Renal pelvis (tissue), 12 donors: ENCODE data around the gene LINGO1. TPM values are rescaled to one million over a fixed set of nuclear protein-coding genes. Genes with fewer than 3 reads are reported as not detected.

Source experiments
- DNase-seq: peaks from one replicate; pipeline ENCODE4 v3.0.0-alpha.2; 2013
- long read RNA-seq, 16 experiments: transcript quantifications; one replicate each; lab custom pipeline, GENCODE V29; 2026
- polyA plus RNA-seq, 3 donors: library from polyadenylated mRNA; unstranded; fragments of 120-200 nt; gene quantifications; one replicate each; pipeline ENCODE4 v1.2.1, GENCODE V29; 2013; ENCODE audit not compliant: insufficient read length in 3 of 3

LINGO1 gene
- 10 to 100 TPM; 11.3 to 22.4 (median 15.4) TPM for polyA plus RNA-seq
- long read RNA-seq, donor 1, transcript LINGO1-201 (2 exons, 3,055 nt) = major isoform, 9 of 9 reads
- long read RNA-seq, donor 1, partial matches to known transcripts = 0 of 9 reads
- long read RNA-seq, donor 1, other reads (novel, unspliced or antisense) = 0 of 9 reads
- long read RNA-seq, donor 2, transcript LINGO1-201 (2 exons, 3,055 nt) = major isoform, 12 of 12 reads
- long read RNA-seq, donor 2, partial matches to known transcripts = 0 of 12 reads
- long read RNA-seq, donor 2, other reads (novel, unspliced or antisense) = 0 of 12 reads
- long read RNA-seq, donor 3, transcript LINGO1-201 (2 exons, 3,055 nt) = major isoform, 7 of 7 reads
- long read RNA-seq, donor 3, partial matches to known transcripts = 0 of 7 reads
- long read RNA-seq, donor 3, other reads (novel, unspliced or antisense) = 0 of 7 reads
- long read RNA-seq, donor 4, transcript LINGO1-201 (2 exons, 3,055 nt) = major isoform, 13 of 13 reads
- long read RNA-seq, donor 4, partial matches to known transcripts = 0 of 13 reads
- long read RNA-seq, donor 4, other reads (novel, unspliced or antisense) = 0 of 13 reads
- long read RNA-seq, donor 5, transcript LINGO1-201 (2 exons, 3,055 nt) = major isoform, 8 of 8 reads
- long read RNA-seq, donor 5, partial matches to known transcripts = 0 of 8 reads
- long read RNA-seq, donor 5, other reads (novel, unspliced or antisense) = 0 of 8 reads
- long read RNA-seq, donor 6, transcript LINGO1-201 (2 exons, 3,055 nt) = major isoform, 7 of 7 reads
- long read RNA-seq, donor 6, partial matches to known transcripts = 0 of 7 reads
- long read RNA-seq, donor 6, other reads (novel, unspliced or antisense) = 0 of 7 reads
- long read RNA-seq, donor 7, transcript LINGO1-201 (2 exons, 3,055 nt) = major isoform, 10 of 10 reads
- long read RNA-seq, donor 7, partial matches to known transcripts = 0 of 10 reads
- long read RNA-seq, donor 7, other reads (novel, unspliced or antisense) = 0 of 10 reads
- long read RNA-seq, donor 8, partial matches to known transcripts = 0 of 2 reads
- long read RNA-seq, donor 8, other reads (novel, unspliced or antisense) = 0 of 2 reads
- long read RNA-seq, donor 9, transcript LINGO1-201 (2 exons, 3,055 nt) = major isoform, 13 of 13 reads
- long read RNA-seq, donor 9, partial matches to known transcripts = 0 of 13 reads
- long read RNA-seq, donor 9, other reads (novel, unspliced or antisense) = 0 of 13 reads
- long read RNA-seq, donor 10, transcript LINGO1-201 (2 exons, 3,055 nt) = major isoform, 6 of 6 reads
- long read RNA-seq, donor 10, partial matches to known transcripts = 0 of 6 reads
- long read RNA-seq, donor 10, other reads (novel, unspliced or antisense) = 0 of 6 reads
- long read RNA-seq, donor 11, partial matches to known transcripts = 5 of 8 reads
- long read RNA-seq, donor 11, other reads (novel, unspliced or antisense) = 0 of 8 reads
- long read RNA-seq, donor 12, transcript LINGO1-201 (2 exons, 3,055 nt) = major isoform, 16 of 16 reads
- long read RNA-seq, donor 12, partial matches to known transcripts = 0 of 16 reads
- long read RNA-seq, donor 12, other reads (novel, unspliced or antisense) = 0 of 16 reads
- long read RNA-seq, donor 13, transcript LINGO1-201 (2 exons, 3,055 nt) = major isoform, 6 of 6 reads
- long read RNA-seq, donor 13, partial matches to known transcripts = 0 of 6 reads
- long read RNA-seq, donor 13, other reads (novel, unspliced or antisense) = 0 of 6 reads
- long read RNA-seq, donor 14 = 0 reads
- long read RNA-seq, donor 15 = 0 reads
- long read RNA-seq, donor 16, partial matches to known transcripts = 0 of 4 reads
- long read RNA-seq, donor 16, other reads (novel, unspliced or antisense) = 0 of 4 reads

DNA sequence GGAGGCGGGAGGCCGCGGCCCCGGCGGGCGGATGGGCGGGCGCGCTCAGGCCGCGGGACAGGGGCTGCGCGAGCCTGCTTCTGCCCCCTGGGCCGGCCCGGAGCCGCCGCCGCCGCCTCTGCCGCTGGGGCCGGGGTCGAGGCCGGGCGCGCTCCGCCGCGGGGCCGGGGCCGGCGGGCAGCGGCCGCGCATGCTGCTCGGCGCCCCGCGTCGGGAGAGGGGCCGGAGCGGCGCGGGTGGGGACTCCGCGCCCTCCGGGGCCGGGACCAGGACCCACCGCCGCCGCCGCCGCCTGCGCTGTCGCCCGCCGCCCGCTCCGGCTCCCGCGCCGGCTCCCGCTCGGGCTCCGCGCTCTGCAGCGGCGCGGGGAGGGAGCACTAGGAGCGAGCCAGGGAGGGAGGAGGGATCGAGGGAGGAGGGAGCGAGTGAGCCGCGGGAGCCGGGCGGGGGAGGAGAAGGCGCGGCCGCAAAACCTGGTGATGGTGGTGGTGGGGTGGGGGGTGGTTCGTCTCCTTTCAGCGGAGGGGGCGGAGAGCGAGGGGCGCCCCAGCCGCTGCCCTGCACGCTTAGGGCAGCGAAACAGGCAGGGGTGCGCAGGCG is at the start of gene LINGO1:
LINGO1 (minus strand) TSS at position 379 of the 600 bp plus-strand sequence. CDS start 597 bp downstream, outside the sequence.
- no peak for DNase-seq

DNA sequence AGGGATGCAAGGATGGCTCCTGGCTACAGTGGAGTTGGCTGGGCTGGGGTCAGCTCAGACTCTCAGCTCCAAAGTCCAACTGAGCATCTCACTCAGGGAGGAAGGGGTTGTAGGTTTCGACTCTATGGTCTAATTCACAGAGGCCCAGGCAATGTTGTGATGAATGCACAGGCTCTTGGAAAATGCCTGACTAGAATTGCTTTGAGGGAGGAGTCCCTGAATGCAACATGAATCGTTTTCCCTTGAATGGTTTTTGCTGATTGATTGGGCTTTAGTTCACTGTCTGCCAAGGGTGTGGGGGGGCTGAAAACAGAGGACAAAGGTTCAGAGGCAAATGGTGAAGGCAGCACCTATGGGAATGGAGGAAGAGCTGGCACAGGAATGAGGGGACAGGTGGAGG is 48.6 kb upstream of the LINGO1 start:
- DNase-seq = no peak

DNA sequence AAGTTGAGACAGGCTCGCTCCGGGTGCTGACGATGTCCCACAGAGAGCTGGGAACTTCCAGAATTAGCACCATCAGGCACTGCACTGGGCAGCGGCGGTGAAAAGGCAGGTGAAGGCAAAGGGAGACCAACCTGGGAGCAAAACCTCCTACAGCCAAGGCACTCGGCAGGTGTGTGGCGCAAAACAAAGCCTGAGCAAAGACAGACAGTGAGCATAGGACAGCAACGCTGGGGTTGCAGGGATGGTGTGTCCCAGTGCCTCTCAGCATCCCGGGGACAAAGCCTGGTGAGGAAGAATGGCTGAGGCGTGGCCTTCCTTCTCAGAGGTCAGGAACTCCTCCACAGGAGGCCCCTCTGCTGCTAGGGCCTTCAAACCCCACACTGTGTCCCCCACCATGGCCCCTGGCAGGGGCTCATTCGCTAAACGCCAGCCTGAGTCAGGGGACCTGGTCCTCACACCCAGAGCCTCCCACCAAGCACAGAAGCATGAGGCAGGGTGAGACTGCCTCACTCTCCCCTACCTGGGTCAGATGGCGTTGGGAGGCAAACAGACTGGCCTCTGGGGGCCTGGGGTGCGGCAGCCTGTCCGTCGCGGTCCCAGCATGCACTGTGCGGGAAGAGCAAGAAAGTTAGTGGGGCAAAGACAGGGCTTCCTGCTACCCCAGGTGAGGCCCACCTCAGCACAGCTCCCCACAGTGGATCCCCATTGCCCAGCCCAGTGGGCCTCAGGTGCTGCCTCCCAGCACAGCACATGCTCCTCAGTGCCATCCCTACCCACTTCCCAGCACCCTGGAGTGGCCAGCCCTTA is 44.1 kb upstream of the LINGO1 start:
- DNase-seq = no peak

- no peak for DNase-seq
Measured at GRCh38 chr15:77675806-77676415, 43.2 kb upstream of the LINGO1 start.

DNA sequence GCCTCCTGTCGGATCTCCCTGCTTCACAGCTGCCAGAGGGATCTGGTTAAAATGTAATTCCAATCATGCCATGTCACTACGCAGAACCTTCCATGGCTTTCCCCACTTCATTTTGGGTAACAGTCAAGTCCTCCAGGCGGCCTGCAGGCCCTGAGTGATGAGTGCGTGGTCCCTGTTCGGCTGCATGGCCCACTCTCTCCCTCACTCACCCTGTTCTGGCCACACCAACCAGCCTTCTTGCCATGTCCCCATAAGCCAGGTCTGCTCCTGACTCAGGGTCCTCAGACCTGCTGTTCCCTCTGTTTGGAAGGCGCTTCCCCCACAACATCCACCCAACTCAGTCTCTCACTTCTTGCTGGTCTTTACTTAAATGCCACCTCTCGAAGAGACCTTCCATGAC is 41.6 kb upstream of the LINGO1 start:
- no peak for DNase-seq

- no peak for DNase-seq
Measured at GRCh38 chr15:77673866-77674265, 41.2 kb upstream of the LINGO1 start.

GRCh38 chr15:77672135-77672534 is 39.4 kb upstream of the LINGO1 start:
- no peak for DNase-seq

DNA sequence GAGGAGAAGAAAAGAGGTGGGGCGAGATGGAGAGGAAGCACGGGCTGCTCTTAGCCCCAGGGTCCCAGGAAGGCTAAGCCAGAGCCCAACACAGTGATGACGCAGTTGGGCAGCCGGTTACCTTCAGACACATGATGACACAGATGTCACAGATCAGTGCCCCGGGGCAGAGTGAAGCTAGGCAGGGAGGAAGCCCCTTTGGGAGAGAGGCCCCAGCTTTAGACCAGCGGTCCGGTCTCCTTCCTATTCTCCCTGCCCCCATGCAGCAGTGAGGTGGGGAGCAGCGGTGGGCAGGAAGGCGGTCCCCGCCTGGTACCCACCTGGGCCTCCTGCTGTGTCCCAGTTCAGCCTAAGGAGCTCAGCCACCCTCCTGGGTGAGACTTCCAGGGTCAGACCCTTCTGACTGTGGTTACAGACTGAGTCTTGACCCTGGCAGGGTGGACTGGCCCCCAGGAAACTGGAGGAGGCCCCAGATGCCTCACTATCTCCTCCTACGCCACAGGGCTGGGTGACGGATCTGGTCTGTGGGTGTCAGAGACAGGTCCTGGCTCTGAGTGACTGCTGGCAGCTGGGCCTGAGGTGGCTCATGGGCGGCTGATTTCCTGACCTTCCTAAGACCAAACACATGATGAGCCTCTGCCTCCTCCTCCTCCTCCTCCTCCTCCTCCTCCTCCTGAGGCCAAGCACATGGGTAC is 38.8 kb upstream of the LINGO1 start:
- no peak for DNase-seq

DNA sequence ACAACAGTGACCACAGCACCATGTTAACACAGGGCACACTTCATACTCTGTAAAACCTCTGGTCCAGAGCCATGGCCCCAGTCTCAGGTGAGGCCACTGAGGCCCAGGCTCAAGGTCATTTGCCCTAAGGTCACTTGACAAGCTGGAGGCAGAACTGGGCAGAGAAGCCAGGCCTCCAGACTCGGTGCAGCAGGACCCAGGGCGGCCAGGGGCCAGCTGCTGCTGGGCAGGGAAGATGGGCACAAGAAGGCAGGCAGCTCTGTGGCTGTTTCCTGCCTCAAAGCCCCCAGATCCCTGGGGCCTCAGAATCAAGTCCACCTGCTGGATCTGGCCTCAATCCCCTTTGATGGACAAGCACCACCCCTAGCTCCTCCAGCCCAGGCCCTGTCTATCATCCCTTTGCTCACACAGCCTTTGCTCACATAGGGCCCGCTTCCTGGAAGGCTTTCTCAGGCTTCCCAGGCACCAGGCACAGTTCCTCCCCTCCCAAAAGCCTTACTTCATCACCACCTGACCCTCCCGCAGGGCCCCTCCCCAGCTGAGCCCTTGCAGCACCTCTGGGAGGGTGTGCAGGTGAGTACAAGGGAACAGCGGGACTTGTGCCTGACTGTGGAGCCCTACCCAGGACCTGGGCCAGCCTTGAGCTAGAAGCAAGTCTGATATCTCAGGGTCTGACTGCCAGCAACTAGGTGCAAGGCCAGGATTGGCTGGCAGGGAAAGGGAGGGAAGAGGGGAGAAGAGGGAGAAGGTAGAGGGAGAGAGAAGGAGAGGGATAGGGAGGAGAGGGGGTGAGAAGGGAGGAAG is 38.0 kb upstream of the LINGO1 start:
- no peak for DNase-seq

DNA sequence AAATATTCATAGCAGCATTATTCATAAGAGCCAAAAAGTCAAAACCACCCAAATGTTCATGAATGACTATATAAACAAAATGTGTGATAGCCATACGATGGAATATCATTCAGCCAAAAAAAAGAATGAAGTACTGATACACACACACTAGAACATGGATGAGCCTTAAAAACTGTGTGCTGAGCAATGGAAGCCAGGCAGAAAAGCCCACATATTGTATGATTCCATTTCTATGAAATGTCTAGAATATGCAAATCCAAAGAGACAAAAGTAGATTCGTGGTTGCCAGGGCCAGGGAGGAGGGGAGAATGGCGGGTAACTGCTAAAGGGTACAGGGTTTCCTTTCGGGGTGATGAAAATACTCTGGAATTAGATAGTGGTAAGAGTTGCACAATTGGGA is 37.2 kb upstream of the LINGO1 start:
- DNase-seq = no peak

DNA sequence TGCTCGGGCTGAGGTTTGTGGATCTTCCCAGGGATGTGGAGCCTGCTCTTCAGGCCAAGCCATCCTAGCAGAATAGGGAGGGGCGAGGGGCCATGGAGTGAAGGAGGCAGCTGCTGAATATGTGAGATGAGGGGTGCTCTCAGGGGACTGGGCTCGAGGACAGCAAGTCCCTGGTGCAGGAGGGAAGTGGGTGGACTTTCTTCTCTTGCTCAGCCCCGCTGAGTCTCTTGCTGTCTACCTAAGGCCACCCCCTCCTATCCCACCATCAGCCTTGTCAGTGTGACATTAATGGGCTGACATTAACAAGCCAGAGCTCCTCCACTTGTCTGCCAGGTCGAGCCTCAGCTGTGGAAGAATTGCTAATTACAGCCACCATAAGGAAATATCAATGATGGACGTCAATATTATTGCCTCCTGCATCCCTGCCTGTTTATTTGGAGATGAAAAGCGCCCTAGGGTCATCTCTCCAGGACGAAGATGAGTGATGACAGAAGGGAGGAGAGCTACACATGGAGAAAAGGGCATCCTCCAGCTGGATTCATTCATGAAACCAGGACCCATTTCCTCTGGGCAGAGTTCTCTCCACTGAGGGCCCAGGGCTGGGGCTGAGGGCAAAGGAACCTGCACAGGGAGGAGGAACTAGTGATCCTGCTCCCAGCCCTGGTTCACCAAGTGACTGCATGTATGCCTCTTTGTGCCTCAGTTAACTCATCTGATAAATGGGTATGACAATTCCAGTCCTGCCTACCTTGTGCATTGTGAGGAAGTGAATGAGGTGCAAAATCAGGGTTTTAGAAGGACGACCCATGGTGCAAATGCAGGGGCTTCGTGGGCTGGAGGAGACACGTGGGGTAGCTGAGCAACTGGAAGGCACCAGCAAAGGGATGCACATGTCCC is 34.9 kb upstream of the LINGO1 start:
- no peak for DNase-seq

DNA sequence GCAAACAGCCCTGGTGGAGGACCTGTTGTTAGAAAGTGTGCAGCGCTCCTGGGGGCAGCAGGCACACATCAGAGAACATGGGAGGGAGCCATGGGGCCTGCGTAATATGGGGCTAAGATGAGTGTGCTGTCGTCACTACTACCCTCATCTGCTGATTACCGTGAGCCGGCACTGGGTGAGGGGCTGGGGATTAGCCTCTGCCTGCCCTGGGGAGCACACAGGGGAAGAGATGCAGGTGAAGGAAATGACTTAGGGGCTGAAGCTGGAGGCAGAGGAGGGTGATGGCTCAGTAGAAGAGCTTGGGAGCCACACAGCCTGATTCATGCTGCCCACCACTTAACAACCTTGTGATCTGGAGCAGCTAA is 33.6 kb upstream of the LINGO1 start:
- no peak for DNase-seq

- no peak for DNase-seq
Measured at GRCh38 chr15:77665530-77666295, 33.0 kb upstream of the LINGO1 start.

GRCh38 chr15:77664428-77664827 is 31.7 kb upstream of the LINGO1 start:
- no peak for DNase-seq

DNA sequence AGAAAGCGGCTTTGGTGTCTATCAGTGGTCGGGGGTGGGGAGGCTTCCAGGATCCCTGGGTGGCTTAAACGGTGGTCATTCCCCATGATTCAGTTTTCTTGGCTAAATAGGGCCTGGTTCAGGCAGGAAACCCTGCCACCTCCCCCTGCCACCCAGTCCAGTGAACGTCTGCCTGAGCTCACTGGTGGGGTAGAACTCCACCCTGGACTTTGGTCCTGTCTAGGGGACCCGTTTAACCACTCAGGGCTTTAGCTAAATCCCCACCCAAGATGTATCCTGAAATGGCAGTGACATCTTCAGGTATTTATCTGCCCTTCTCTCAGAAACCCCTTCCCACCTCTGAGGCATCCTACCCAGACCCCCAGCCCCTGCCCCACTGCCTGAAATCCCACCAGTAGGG is 30.5 kb upstream of the LINGO1 start:
- DNase-seq = no peak
